Mucosa of stomach (tissue), 1 donor: ENCODE data around the gene SORCS2.

Experiments used
- H3K27me3 ChIP-seq: one replicate; pipeline ENCODE4 v1.7.0; 2013; ENCODE audit warnings: mild to moderate bottlenecking, low read length; ENCODE audit not compliant: control insufficient read depth, insufficient read depth
- H3K36me3 ChIP-seq: one replicate; pipeline ENCODE4 v1.7.0; 2013; ENCODE audit warnings: low read length; ENCODE audit not compliant: control insufficient read depth, insufficient read depth
- H3K4me1 ChIP-seq: one replicate; pipeline ENCODE4 v1.7.0; 2013; ENCODE audit warnings: mild to moderate bottlenecking, low read length; ENCODE audit not compliant: control insufficient read depth, insufficient read depth
- H3K4me3 ChIP-seq: one replicate; pipeline ENCODE4 v1.7.0; 2013; ENCODE audit warnings: low read length
- H3K9ac ChIP-seq: one replicate; pipeline ENCODE4 v1.7.0; 2013; ENCODE audit warnings: mild to moderate bottlenecking, low read length, moderate library complexity
- H3K9me3 ChIP-seq: one replicate; pipeline ENCODE4 v1.7.0; 2013; ENCODE audit warnings: mild to moderate bottlenecking, low read length, moderate library complexity; ENCODE audit not compliant: control insufficient read depth
- donor health status: Pancreatic carcinoma.

The SORCS2 gene

DNA sequence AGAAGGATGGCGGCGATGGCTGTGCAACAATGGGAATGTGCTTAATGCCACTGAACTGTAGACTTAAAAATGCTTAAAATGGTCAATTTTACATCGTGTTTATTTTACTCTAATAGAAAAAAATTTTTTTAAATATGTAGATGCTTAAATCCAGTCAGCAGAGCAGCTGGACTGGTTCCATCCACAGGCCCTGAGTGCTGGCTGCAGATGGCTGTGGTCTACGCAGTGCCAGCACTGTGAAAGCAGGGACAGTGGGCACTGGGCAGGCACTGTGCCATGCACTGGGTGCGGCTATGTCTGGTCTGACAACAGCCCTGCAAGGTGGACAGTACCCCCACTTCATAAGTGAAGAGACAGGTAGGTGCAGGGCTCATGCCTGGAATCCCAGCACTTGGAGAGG is 572.1 kb downstream of the SORCS2 start:
- Histone ChIP-seq H3K9me3 (no peaks in the 10 kb centered on the region), H3K4me1 (no peaks in the 10 kb centered on the region), H3K27me3 (no peaks in the 10 kb centered on the region), H3K9ac (no peak overlapping the region), H3K36me3 (peaks cover 16% of the 10 kb centered on the region), H3K4me3 (no peak overlapping the region)

DNA sequence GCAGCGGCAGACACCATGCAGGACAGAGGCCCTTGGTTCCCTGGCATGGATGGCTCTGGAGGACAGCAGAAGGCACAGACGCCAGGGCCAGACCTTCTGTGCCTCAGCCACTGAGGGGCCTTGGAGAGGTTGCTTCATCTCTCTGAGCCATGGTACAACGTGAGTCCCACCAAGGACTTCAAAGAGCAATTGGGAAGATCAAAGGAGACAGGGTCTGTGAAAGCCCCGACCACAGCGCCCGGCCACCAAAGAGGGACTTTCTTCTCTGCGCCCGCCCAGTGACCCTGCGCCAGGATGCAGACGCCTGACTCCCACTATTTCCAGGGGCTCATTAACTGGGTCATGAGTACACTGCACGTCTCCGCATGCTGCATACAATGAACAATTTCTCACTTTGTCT is 573.3 kb downstream of the SORCS2 start:
- Histone ChIP-seq H3K36me3 (peaks cover 16% of the 10 kb centered on the region), H3K4me3 (no peak overlapping the region), H3K4me1 (no peaks in the 10 kb centered on the region), H3K27me3 (no peaks in the 10 kb centered on the region), H3K9ac (no peak overlapping the region), H3K9me3 (no peaks in the 10 kb centered on the region)

DNA sequence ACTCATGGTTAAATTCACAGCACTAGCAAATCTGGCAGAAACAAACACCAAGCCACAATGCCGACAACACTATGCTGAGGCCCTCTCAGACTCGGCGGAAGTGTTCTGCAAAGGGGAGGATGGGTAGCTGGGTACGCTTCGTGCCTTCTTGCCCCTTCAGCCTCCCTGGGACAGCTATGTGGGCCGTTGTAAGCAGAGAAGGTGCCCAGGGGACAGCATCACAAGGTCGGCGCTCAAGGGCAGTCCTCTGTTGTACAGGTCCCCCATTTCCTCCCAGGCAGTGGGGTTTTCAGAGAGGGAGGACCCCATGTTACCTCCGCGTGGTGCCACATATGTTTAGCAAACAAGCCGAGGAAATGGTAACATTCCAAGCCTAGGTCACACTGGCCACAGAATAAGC is 573.7 kb downstream of the SORCS2 start:
- Histone ChIP-seq H3K9ac (no peak overlapping the region), H3K36me3 (peaks cover 16% of the 10 kb centered on the region), H3K27me3 (no peaks in the 10 kb centered on the region), H3K4me3 (no peak overlapping the region), H3K4me1 (no peaks in the 10 kb centered on the region), H3K9me3 (no peaks in the 10 kb centered on the region)

DNA sequence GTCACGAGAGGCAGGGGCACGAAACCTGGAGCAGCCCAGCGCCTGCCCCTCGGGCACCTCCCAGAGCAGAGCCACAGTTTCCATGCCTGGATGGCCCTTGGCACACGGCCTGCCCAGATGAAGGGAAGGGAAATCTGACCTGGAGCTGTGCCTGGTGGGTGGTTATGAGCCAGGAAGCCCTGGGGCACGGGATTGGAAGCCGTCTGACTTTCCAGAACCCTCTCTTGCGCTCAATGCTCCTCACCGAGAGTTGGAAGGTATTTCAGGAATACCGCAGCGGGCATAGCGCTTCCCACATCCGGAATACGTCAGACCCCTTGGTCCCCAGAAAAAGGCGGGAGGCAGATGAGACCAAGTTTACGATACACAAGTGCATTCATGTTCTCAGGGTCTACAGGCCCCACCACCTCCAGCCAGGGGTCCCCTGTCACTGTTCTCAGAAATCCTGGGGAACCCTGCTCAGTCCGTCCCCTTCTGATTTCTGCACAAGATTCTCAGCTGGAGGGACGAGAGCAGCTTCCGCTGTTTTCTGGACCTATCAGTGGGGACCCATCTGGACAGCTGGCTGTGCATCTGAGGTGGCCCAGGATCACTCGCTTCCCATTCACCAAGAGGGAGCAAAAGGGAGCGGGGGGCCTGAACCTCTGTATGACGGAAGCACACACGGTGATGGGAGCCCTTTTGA is 574.5 kb downstream of the SORCS2 start:
- Histone ChIP-seq H3K4me1 (no peaks in the 10 kb centered on the region), H3K9ac (no peak overlapping the region), H3K9me3 (no peaks in the 10 kb centered on the region), H3K27me3 (no peaks in the 10 kb centered on the region), H3K4me3 (no peak overlapping the region), H3K36me3 (peaks cover 13% of the 10 kb centered on the region)

DNA sequence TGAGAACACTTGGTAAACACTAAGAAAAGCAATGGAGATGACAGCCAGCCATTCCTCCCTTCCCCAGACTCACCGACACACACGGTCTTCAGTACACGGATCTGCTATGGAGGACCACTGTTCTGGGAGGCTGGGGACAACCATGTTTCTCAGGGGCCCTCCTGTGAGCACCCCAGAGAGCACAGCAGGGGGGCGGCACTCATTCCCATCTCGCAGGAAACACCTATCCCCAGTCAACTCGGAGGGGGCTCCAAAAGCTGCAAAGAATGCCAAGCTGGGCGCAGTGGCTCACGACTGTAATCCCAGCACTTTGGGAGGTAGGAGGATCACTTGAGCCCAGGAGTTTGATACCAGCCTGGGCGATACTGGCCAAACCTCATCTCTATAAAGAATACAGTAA is 575.2 kb downstream of the SORCS2 start:
- Histone ChIP-seq H3K4me1 (no peaks in the 10 kb centered on the region), H3K9me3 (no peaks in the 10 kb centered on the region), H3K9ac (no peak overlapping the region), H3K36me3 (peaks cover 13% of the 10 kb centered on the region), H3K27me3 (no peaks in the 10 kb centered on the region), H3K4me3 (no peak overlapping the region)

DNA sequence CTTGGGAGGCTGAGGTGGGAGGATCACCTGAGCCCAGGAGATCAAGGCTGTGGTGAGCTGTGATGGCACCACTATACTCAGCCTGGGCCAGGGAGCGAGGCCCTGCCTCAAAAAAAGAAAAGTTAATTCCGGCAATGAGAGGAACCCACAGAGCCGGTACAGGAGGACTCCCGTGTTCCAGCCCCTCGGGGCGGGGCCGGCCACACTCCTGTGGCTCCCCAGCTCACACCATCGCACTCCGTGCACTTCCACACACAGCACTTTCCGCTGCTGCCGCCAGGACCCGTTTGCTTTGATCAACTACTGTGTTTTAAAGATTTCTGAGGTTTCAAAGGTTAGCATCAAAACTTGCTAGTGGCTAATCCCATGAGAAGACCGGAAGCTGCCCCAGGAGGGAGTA is 575.6 kb downstream of the SORCS2 start:
- H3K9me3 ChIP-seq: no peaks in the 10 kb centered on the region
- no peak overlapping the region for H3K4me3 ChIP-seq
- H3K36me3 ChIP-seq: peaks cover 13% of the 10 kb centered on the region
- H3K27me3 ChIP-seq: no peaks in the 10 kb centered on the region
- no peak overlapping the region for H3K9ac ChIP-seq
- no peaks in the 10 kb centered on the region for H3K4me1 ChIP-seq

DNA sequence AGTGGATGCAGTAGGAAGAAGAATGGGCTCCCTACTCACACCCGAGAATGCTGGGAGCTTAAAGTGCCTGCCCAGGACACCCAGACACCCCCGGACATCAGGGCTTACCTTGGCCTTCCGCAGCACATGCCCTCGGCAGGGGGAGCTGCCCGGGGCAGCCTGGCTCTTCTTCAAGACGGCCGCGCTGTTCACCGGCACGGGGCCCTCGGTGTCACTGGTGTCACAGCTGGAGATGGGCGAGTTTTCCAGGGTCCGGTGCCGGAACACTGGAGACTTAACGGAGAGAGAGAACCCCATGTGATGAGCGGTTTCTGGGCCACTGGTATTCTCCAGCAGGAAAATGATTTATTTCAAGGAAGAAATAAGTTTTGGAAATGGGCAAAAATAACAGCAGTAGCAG is 576.4 kb downstream of the SORCS2 start:
- Histone ChIP-seq H3K36me3 (peaks cover 13% of the 10 kb centered on the region), H3K9ac (no peak overlapping the region)

DNA sequence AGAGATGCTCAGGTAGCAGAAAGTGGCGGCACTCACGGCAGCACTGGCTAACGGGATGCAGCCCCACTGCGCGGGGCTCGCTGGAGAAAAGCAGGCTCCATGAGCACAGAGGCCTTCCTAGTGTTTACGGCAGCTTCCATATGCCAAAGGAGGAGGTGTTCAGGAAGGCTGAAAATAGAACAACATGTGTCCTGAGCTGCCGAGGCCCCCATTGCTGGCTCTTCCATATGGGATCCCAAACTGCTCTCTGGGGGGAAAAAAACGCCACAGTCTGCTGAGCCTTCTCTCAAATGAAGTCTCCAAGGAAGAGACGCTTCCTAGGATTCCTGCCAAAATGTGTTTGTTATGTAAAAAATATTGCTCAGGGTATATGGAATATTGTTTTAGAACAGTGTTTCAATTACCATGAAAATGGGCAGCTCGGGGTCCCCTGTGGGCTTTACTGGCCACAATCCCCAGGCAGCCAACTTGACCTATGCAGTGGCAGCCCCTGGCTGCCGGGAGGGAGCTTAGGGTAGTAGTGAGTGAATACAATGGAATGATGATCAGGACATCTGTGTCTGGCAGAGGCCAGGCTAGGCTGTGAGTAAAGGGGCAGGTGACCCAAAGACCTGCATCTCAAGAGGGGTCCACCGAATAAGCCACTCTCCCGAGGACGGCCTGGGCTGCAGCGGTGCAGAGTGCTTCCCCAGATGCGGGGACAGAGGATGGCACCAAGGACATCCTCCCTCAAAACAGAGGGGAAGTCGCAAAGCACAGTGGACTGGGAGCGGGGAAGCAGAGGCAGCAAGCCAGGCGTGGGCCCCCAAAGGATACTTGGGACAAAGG is 577.3 kb downstream of the SORCS2 start:
- H3K9ac ChIP-seq: no peak overlapping the region
- H3K27me3 ChIP-seq: no peaks in the 10 kb centered on the region
- no peak overlapping the region for H3K4me3 ChIP-seq
- H3K9me3 ChIP-seq: no peaks in the 10 kb centered on the region
- no peaks in the 10 kb centered on the region for H3K4me1 ChIP-seq
- peaks cover 13% of the 10 kb centered on the region for H3K36me3 ChIP-seq

More for the DNA sequence above, 576.4 kb downstream of the SORCS2 start:
- Histone ChIP-seq H3K4me1 (no peaks in the 10 kb centered on the region), H3K27me3 (no peaks in the 10 kb centered on the region), H3K9me3 (no peaks in the 10 kb centered on the region), H3K4me3 (no peak overlapping the region)

DNA sequence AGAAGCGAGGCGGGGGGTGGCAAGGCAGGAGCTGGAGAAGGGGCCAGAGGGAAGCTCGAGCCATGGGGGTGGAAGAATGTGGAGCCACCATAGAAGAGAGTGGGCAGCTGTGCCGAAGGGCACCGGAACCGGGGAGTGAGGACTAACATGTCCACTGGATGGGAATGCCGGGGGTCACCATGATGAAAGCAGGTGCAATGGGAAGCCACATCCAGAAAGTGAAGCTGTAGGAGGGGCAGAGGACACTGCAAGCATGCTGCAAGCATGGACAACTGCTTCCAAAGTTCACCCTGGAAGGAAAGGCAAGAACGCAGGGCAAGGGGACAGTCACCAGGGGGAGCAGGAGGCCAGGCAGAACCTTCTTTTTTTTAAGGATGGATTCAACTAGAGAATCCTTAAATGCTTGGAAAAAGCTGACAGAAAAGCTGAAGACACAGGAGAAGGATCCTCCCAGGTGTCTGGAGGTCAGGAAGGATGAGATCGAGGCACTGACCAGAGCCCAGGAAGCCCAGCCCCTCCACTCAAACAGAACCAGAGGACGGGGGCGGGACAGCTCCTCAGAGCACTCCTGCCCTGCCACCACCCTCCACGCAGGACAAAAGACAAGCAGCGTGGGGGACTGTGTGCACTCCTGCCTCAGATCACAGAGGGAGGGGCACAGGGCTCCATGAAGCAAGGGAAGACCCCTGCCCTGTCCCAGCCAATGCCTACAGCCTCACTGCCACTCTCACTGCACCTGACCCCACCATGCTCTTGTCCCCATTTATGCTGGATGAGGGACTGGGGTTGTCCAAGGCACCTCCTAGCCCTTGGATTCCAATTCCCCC is 578.1 kb downstream of the SORCS2 start:
- no peak overlapping the region for H3K9ac ChIP-seq
- H3K4me1 ChIP-seq: no peaks in the 10 kb centered on the region
- no peaks in the 10 kb centered on the region for H3K9me3 ChIP-seq
- H3K36me3 ChIP-seq: peaks cover 13% of the 10 kb centered on the region
- no peaks in the 10 kb centered on the region for H3K27me3 ChIP-seq
- H3K4me3 ChIP-seq: no peak overlapping the region

DNA sequence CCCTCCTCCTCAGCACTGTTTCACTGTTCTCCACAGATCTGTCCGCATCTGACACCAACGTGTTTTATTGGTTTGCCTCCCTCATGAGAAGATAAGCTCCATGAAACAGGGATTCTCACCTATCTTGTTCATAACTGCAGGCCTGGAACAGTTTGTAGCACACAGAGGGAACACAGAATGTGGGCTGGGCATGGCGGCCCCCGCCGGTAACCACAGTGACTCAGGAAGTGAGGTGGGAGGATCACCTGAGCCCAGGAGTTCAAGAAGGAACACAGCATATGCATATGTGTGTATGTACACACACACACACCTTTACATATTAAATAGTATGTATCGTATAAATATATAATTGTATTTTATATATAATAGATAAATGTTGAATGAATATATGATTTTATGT is 578.7 kb downstream of the SORCS2 start:
- no peak overlapping the region for H3K4me3 ChIP-seq
- no peaks in the 10 kb centered on the region for H3K27me3 ChIP-seq
- H3K9me3 ChIP-seq: no peaks in the 10 kb centered on the region
- H3K36me3 ChIP-seq: peaks cover 13% of the 10 kb centered on the region
- no peaks in the 10 kb centered on the region for H3K4me1 ChIP-seq
- no peak overlapping the region for H3K9ac ChIP-seq

DNA sequence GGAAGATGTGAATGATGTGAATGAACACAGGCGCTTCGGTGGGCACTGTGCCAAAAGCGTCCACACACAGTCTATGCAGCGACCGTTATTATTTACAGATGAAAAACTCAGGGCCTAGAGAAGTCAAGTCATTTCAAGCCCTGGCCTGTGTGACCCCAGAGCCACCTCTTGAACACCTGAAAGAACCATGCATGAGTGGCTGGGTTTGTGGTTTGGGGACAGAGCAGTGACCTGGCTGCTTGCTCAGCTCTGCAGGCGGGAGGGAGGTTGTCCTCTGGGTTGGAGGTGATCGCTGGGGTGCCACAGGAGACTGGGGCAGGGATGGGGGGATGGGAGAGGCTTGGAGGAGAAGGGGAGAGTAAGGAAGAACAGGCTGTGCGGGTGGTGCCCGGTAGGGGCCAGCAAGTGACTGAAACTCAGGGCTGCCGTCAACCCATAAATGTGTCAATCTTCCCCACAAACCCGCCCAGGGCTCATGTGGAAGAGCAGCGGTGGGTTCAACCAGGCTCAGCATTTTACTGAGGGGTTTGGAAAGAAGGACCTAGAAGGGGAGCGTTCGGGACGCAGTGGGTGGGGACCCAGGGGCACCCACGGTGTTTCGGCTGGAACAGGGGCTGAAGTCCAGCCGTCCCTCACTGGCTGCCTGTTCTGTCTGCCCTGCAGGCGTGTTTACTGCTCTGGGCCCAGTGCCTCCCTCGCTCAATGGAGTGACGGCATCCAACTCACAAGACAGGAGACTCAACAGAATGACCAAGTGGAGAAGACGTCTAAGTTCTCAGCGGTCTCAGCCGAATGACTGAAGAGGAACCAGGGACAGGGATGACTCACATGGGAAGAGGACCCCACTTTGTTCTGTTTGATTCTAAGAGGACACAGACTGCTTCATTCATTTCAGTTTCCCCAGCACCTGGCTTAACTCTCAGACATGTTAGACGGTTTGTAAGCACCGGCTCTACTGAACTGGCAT is 579.5 kb downstream of the SORCS2 start:
- H3K9me3 ChIP-seq: no peaks in the 10 kb centered on the region
- no peaks in the 10 kb centered on the region for H3K4me1 ChIP-seq
- H3K27me3 ChIP-seq: no peaks in the 10 kb centered on the region
- no peak overlapping the region for H3K9ac ChIP-seq
- peaks cover 12% of the 10 kb centered on the region for H3K36me3 ChIP-seq
- H3K4me3 ChIP-seq: no peak overlapping the region
